Measurements from ENCODE around the gene RAPGEF2. TPM values are rescaled to one million over a fixed set of nuclear protein-coding genes. Genes with fewer than 3 reads are reported as not detected.
"Not testable (repeated sequence)": the region's sequence is repeated elsewhere in the genome, so short reads cannot be mapped to it uniquely, and the experiment has no call there.

The RAPGEF2 gene
- total and polyA plus RNA-seq, 10 of the 15 experiments (the other 5 are each of a cell fraction or from before 2014, with no cell fraction given): 0.31 to 24.0 (median 2.9) TPM

DNA sequence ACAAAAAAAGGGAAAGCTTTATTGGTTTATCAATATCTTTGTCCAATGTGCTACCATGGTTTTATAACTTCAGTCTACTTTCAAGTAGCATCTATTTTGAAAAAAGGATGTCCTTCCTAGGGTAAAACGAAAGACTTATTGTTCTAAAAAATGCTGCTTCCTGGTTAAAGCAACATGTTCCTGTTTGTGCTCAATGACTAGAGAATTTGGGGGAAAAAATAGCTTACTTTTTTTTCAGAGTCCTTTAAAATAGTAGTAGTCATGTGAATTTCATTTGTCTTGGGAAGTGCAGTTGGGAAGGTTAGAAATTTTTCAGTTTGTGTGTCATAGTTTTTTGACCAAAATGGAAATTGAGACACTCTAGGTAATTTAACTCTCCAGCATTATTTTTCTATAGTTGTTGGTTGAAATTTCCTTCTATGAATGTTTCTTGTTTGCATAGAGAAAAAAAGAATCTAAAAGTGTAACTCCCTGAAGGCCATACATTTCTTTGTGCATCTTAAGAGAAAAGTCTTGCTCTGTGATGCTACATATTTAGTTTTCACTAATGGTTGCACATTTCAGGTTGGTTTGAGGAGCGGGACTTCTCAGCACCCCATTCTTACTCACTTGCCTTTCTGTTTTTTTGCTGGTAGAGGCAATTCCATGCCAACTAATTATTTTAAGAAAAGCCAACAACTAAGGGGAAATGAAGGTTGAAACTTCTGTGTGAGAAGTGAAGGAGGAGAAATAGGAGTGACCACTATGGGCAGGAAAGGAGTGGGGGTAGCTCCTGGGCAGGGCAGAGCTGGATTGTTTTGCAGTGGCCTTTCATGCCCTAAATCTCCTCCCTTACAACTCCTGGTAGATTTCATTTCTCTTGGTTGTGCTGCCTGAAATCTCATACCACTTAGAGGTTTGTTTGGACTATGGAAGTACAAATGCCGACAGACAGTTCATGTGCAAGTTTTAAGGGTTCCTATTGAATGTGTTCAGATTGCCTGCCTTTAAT lies 76.4 kb downstream of the RAPGEF2 start (continued):
- TF ChIP-seq, protein P1, sequence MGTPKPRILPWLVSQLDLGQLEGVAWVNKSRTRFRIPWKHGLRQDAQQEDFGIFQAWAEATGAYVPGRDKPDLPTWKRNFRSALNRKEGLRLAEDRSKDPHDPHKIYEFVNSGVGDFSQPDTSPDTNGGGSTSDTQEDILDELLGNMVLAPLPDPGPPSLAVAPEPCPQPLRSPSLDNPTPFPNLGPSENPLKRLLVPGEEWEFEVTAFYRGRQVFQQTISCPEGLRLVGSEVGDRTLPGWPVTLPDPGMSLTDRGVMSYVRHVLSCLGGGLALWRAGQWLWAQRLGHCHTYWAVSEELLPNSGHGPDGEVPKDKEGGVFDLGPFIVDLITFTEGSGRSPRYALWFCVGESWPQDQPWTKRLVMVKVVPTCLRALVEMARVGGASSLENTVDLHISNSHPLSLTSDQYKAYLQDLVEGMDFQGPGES (IDR thresholded peaks at IDR 0.05): no peak
- TF ChIP-seq CHD1 (IDR thresholded peaks at IDR 0.05; ENCODE audit: low read depth, low read length) (no peak), STAT1 (conservative IDR thresholded peaks at IDR 0.05) (no peak), RFX5 (IDR thresholded peaks at IDR 0.05; ENCODE audit: low read depth, low read length) (no peak)

DNA sequence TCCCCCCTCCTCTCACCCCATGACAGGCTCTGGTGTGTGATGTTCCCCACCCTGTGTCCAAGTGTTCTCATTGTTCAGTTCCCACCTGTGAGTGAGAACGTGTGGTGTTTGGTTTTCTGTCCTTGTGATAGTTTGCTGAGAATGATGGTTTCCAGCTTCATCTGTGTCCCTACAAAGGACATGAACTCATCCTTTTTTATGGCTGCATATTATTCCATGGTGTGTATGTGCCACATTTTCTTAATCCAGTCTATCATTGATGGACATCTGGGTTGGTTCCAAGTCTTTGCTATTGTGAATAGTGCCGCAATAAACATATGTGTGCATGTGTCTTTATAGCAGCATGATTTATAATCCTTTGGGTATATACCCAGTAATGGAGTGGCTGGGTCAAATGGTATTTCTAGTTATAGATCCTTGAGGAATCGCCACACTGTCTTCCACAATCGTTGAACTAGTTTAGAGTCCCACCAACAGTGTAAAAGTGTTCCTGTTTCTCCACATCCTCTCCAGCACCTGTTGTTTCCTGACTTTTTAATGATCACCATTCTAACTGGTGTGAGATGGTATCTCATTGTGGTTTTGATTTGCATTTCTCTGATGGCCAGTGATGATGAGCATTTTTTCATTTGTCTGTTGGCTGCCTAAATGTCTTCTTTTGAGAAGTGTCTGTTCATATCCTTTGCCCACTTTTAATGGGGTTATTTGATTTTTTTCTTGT lies 81.2 kb downstream of the RAPGEF2 start:
- H3K36me3 ChIP-seq (ENCODE audit: control insufficient read depth in 2 of 2, insufficient read depth in 2 of 2, low read length in 1 of 2); FAIRE-seq; intact Hi-C loops (cut with micrococcal nuclease; ENCODE audit: unreplicated experiment); in situ Hi-C loops (cut with MboI); H3K27me3 ChIP-seq (replicated peaks in 1 of 2; ENCODE audit: control insufficient read depth in 2 of 2, insufficient read depth in 2 of 2, low read length in 1 of 2); H3K9me3 ChIP-seq (replicated peaks; ENCODE audit: control insufficient read depth, insufficient read depth, low read length); H3K4me3 ChIP-seq; H3K4me1 ChIP-seq (ENCODE audit: control insufficient read depth, insufficient read depth, low read length); RAD21 ChIA-PET (ENCODE audit: unreplicated experiment); DNase-seq (ENCODE audit: low read depth, low spot score); H3K27ac ChIP-seq (ENCODE audit: control insufficient read depth, insufficient read depth); H2AFZ ChIP-seq (ENCODE audit: control insufficient read depth, low read depth, low read length); H3K9ac ChIP-seq (ENCODE audit: control insufficient read depth, insufficient read depth, low read length); POLR2A ChIA-PET; H4K20me1 ChIP-seq (ENCODE audit: control insufficient read depth, insufficient read depth); H3K4me2 ChIP-seq (ENCODE audit: control insufficient read depth, insufficient read depth); ATAC-seq; BruUV-seq (replicated peaks): not testable (repeated sequence)
- ChIA-PET SMC1A (ENCODE audit: uncharacterized antibody, unreplicated experiment) (interaction anchor here (0.6 to 2.5 kb wide), 4 partner anchors 8 to 326 kb away, joined by 3 to 10 read pairs (median 3); no protein-coding TSS in a partner anchor), CTCF (interaction anchor here (1.5 to 3.1 kb wide), 3 partner anchors 8 to 19 kb away, joined by 4 to 12 read pairs (median 5); no protein-coding TSS in a partner anchor)
- H3K79me2 ChIP-seq (ENCODE audit: control insufficient read depth, insufficient read depth, low read length): peaks cover 35% of the 10 kb centered on the region
- WGBS (ENCODE audit: insufficient coverage, insufficient replicate concordance, low lambda C conversion rate, missing lambda C conversion rate): 96% methylated on average over 4 of the region's 4 CpGs
